ENCODE results near the gene ZNF469.

- TF ChIP-seq CTCF (IDR thresholded peaks at IDR 0.05) (no peak), POLR2A (IDR thresholded peaks at IDR 0.05) (no peak), POLR2AphosphoS5 (IDR thresholded peaks at IDR 0.05) (no peak), EP300 (IDR thresholded peaks at IDR 0.05) (no peak)
Measured at GRCh38 chr16:88391144-88391850, 8.5 kb downstream of the ZNF469 start.

All from suprapubic skin (tissue), 4 donors.